ENCODE results near the gene RBM19. TPM values are rescaled to one million over a fixed set of nuclear protein-coding genes. Genes with fewer than 3 reads are reported as not detected.

The RBM19 gene
- total and polyA plus RNA-seq, 4 donors: 17.9 to 33.6 (median 21.9) TPM

- 95 to 97% methylated on average over 14 of the region's 14 CpGs for WGBS, 2 donors
- peaks cover 3 to 51% (median 7%) of the 10 kb centered on the region in 4 donors for H3K36me3 ChIP-seq (ENCODE audit: control insufficient read depth in 4 of 4, insufficient read depth in 4 of 4, low read length in 4 of 4)
- H3K9ac ChIP-seq (ENCODE audit: insufficient read depth in 1 of 2, low read length in 2 of 2): no peak overlapping the region
- DNase-seq (no peak), ATAC-seq (ENCODE audit: insufficient read depth, low FRiP score) (no peak)
- H3K27me3 ChIP-seq (ENCODE audit: control insufficient read depth in 3 of 3, insufficient read depth in 3 of 3, low read length in 2 of 3): no peaks in the 10 kb centered on the region
- TF ChIP-seq, protein P1, sequence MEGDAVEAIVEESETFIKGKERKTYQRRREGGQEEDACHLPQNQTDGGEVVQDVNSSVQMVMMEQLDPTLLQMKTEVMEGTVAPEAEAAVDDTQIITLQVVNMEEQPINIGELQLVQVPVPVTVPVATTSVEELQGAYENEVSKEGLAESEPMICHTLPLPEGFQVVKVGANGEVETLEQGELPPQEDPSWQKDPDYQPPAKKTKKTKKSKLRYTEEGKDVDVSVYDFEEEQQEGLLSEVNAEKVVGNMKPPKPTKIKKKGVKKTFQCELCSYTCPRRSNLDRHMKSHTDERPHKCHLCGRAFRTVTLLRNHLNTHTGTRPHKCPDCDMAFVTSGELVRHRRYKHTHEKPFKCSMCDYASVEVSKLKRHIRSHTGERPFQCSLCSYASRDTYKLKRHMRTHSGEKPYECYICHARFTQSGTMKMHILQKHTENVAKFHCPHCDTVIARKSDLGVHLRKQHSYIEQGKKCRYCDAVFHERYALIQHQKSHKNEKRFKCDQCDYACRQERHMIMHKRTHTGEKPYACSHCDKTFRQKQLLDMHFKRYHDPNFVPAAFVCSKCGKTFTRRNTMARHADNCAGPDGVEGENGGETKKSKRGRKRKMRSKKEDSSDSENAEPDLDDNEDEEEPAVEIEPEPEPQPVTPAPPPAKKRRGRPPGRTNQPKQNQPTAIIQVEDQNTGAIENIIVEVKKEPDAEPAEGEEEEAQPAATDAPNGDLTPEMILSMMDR (IDR thresholded peaks at IDR 0.05; ENCODE audit: control extremely low read depth, extremely low read depth): no peak
- H3K4me3 ChIP-seq: no peak overlapping the region
- H3K27ac ChIP-seq (ENCODE audit: low read depth in 1 of 2, low read length in 1 of 2): no peak overlapping the region
- no peaks in the 10 kb centered on the region for H3K9me3 ChIP-seq (ENCODE audit: control insufficient read depth in 4 of 4, insufficient read depth in 3 of 4, low read length in 3 of 4)
- H3K4me1 ChIP-seq (ENCODE audit: control insufficient read depth in 5 of 5, insufficient read depth in 5 of 5, low read length in 5 of 5): no peaks in the 10 kb centered on the region
These were observed 54.0 kb downstream of the RBM19 start for GRCh38 chr12:113911971-113912759.

DNA sequence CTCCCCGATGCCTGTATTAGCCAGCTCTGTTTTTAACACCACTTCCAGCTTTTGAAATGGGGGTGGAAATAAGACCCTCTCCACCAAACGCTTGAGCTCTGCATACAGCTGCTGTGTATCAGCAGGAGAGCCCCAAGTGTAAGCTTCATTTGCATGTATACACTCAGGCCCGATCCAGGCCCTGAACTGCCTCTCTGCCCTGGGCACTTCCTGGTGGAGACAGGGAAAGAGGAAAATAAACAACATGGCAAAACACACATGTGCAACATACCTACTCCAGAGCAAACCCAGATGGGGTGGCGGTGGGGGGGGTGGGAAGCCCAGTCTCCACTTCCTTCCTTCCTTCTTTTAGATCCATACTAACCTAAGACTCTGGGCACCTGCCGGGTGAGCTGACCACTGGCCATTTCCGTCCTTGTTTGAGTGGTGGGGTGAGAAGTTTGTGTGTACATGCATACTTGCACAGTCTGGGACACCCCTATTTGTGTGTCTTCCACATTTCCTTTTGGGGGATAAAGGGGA lies 55.3 kb downstream of the RBM19 start:
- no peak overlapping the region for H3K4me3 ChIP-seq
- ATAC-seq (ENCODE audit: insufficient read depth, low FRiP score): no peak
- H3K9me3 ChIP-seq (ENCODE audit: control insufficient read depth in 4 of 4, insufficient read depth in 3 of 4, low read length in 3 of 4): no peaks in the 10 kb centered on the region
- H3K4me1 ChIP-seq (ENCODE audit: control insufficient read depth in 5 of 5, insufficient read depth in 5 of 5, low read length in 5 of 5): no peaks in the 10 kb centered on the region
- H3K27me3 ChIP-seq (ENCODE audit: control insufficient read depth in 3 of 3, insufficient read depth in 3 of 3, low read length in 2 of 3): no peaks in the 10 kb centered on the region
- H3K9ac ChIP-seq (ENCODE audit: insufficient read depth in 1 of 2, low read length in 2 of 2): no peak overlapping the region
- no peak for DNase-seq
- 69 to 72% methylated on average over 6 of the region's 6 CpGs for WGBS, 2 donors
- H3K36me3 ChIP-seq (ENCODE audit: control insufficient read depth in 4 of 4, insufficient read depth in 4 of 4, low read length in 4 of 4): peaks cover 5 to 48% (median 7%) of the 10 kb centered on the region in 4 donors
- no peak overlapping the region for H3K27ac ChIP-seq (ENCODE audit: low read depth in 1 of 2, low read length in 1 of 2)
- TF ChIP-seq, protein P1 (IDR thresholded peaks at IDR 0.05; ENCODE audit: control extremely low read depth, extremely low read depth): no peak

DNA sequence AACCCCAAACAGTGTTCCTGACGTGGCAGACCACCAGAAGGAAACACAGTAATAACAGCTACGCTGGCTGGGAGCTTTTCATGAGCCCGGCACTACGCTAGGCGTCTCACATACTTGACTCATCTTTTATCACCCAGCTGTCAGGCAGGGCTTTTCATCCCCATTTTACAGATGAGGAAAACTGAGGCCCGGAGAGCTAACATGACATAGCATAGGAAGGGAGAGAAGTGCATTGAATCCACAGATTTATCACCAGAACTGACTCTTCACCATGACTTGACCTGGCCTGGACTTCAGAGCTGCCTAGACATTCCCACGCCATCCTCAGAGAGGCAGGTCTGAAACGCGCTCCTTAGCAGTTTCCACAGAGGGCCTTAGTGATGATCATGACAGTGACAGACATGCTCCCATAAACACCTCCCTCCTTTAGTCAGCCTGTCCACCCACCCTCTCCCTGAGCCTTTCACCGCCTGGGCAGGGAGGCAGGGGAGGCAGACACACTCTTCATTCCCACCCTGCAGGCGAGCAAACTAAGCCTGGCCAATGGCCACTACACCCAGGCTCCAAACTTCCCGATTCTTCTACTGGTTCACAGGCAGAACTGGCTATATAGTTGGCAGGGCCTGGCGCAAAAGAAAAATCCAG lies 56.2 kb downstream of the RBM19 start:
- Histone ChIP-seq H3K4me1 (ENCODE audit: control insufficient read depth in 5 of 5, insufficient read depth in 5 of 5, low read length in 5 of 5) (no peaks in the 10 kb centered on the region), H3K4me3 (no peak overlapping the region), H3K9ac (ENCODE audit: insufficient read depth in 1 of 2, low read length in 2 of 2) (no peak overlapping the region), H3K27me3 (ENCODE audit: control insufficient read depth in 3 of 3, insufficient read depth in 3 of 3, low read length in 2 of 3) (no peaks in the 10 kb centered on the region), H3K9me3 (ENCODE audit: control insufficient read depth in 4 of 4, insufficient read depth in 3 of 4, low read length in 3 of 4) (no peaks in the 10 kb centered on the region), H3K36me3 (ENCODE audit: control insufficient read depth in 4 of 4, insufficient read depth in 4 of 4, low read length in 4 of 4) (peaks cover 3 to 46% (median 8%) of the 10 kb centered on the region in 4 donors), H3K27ac (ENCODE audit: low read depth in 1 of 2, low read length in 1 of 2) (no peak overlapping the region)
- no peak for DNase-seq
- ATAC-seq (ENCODE audit: insufficient read depth, low FRiP score): no peak
- WGBS, 2 donors: 95 to 97% methylated on average over 13 of the region's 13 CpGs
- TF ChIP-seq, protein P1 (IDR thresholded peaks at IDR 0.05; ENCODE audit: control extremely low read depth, extremely low read depth): no peak

Data from lung (tissue), 12 donors.